ENCODE results near the gene SEMG1.

The SEMG1 gene, protein sequence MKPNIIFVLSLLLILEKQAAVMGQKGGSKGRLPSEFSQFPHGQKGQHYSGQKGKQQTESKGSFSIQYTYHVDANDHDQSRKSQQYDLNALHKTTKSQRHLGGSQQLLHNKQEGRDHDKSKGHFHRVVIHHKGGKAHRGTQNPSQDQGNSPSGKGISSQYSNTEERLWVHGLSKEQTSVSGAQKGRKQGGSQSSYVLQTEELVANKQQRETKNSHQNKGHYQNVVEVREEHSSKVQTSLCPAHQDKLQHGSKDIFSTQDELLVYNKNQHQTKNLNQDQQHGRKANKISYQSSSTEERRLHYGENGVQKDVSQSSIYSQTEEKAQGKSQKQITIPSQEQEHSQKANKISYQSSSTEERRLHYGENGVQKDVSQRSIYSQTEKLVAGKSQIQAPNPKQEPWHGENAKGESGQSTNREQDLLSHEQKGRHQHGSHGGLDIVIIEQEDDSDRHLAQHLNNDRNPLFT

DNA sequence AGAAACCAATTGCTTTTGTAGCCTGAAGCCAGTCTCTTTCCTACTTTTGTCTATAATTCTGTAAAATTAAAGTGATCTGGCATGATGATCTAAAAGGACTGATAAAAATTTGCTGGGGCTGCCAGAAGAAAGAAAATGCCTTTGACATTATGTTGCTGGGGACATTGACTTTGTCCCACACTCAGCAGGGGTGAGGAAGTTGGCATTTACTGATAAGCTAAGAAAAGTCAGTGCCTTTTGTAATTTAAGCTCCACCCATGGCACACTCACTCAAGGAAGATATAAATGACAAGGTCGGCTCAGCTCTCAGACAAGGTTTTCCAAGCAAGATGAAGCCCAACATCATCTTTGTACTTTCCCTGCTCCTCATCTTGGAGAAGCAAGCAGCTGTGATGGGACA lies at the start of gene SEMG1:
Gene SEMG1 (plus strand): TSS at position 309 of the 400 bp plus-strand sequence. CDS start 21 bp downstream, at position 330.
- in situ Hi-C loops (cut with MboI; ENCODE audit: low sequenced_read_pairs): no loop called here

- in situ Hi-C loops (cut with MboI; ENCODE audit: low sequenced_read_pairs): no loop called here
These were observed 48.9 kb upstream of the SEMG1 start for GRCh38 chr20:45157962-45158361.

- in situ Hi-C loops (cut with MboI; ENCODE audit: low sequenced_read_pairs): no loop called here
These were observed 43.6 kb upstream of the SEMG1 start for GRCh38 chr20:45163083-45163803.

DNA sequence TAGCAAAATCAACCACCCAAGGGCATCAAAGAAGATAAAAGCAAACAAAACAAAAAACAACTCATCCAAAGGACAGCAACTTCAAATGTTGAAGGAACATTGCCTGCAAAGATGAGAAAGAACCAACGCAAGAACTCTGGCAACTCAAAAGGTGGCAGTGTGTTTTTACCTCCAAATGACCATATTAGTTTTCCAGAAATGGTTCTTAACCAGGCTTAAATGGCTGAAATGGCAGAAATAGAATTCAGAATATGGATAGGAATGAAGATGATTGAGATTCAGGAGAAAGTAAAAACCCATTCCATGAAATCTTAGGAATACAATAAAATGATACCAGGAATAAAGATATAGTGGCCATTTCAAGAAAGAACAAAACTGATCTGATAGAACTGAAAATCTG lies 41.9 kb upstream of the SEMG1 start:
- in situ Hi-C loops (cut with MboI; ENCODE audit: low sequenced_read_pairs): no loop called here

GRCh38 chr20:45173522-45173921 lies 33.3 kb upstream of the SEMG1 start:
- in situ Hi-C loops (cut with MboI; ENCODE audit: low sequenced_read_pairs): no loop called here

DNA sequence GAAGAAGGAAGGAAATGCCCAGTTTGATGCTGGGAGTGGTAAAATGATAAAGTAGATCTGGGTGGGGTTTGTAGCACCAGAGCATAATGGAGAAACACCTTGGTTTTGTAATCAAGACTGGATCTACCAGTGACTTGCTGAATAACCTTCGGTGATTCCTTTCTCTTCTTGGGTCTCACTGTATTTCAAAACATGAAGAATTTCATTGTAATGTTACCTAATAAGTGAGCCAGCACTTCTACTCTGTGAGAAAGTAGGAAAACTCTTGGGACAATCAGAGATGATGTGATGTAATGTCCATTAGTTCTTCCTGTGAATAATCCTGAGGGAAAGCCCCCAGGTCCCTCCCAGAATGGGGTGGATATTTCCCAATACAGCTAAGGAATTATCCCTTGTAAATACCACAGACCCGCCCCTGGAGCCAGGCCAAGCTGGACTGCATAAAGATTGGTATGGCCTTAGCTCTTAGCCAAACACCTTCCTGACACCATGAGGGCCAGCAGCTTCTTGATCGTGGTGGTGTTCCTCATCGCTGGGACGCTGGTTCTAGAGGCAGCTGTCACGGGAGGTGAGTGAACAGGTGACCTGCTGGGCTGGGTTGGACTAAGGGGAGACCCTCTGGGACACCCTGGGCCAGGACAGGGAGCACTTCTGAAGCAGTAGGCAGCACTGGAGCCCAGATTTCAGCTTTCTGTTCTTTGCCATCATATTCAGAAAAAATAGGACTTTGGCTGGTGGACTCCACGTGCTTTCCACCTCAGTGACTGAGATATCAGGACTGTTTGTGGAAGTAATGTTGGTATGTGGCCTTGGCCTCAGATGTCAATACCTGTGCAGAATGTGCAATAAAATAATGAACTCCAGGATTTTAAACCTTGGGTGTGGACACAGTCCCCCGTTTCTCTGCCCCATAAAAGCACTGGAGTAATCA lies 32.1 kb upstream of the SEMG1 start, which contains the start of gene PI3:
Gene PI3 (plus strand): TSS at position 469 of the 931 bp plus-strand sequence. CDS start 21 bp downstream, at position 490.
- in situ Hi-C loops (cut with MboI; ENCODE audit: low sequenced_read_pairs): no loop called here

GRCh38 chr20:45176526-45177267 lies 30.1 kb upstream of the SEMG1 start:
- in situ Hi-C loops (cut with MboI; ENCODE audit: low sequenced_read_pairs): no loop called here

GRCh38 chr20:45179166-45179565 lies 27.7 kb upstream of the SEMG1 start:
- in situ Hi-C loops (cut with MboI; ENCODE audit: low sequenced_read_pairs): no loop called here

- in situ Hi-C loops (cut with MboI; ENCODE audit: low sequenced_read_pairs): no loop called here
These were observed 25.2 kb upstream of the SEMG1 start for GRCh38 chr20:45181639-45182038.

DNA sequence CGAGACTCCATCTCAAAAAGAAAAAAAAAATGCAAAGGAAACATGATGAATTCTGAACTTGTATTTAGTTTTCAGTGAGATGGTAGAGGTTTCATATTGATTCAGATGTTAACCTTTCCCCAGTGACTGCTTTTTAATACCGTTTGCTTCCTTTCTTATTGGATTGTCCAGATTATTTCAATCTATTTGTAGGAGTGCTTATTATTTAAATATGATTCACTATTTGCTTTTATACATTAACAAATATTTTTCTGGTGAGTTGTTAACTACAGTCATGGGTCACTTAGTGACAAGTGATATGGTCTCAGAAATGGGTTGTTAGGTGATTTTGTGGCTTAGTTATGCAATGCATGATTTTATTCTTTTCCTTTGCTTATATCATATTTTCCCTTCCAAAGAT lies 23.7 kb upstream of the SEMG1 start:
- in situ Hi-C loops (cut with MboI; ENCODE audit: low sequenced_read_pairs): no loop called here

- in situ Hi-C loops (cut with MboI; ENCODE audit: low sequenced_read_pairs): no loop called here
These were observed 19.1 kb upstream of the SEMG1 start for GRCh38 chr20:45187693-45188092.

GRCh38 chr20:45189067-45189609 lies 17.7 kb upstream of the SEMG1 start:
- in situ Hi-C loops (cut with MboI; ENCODE audit: low sequenced_read_pairs): no loop called here

DNA sequence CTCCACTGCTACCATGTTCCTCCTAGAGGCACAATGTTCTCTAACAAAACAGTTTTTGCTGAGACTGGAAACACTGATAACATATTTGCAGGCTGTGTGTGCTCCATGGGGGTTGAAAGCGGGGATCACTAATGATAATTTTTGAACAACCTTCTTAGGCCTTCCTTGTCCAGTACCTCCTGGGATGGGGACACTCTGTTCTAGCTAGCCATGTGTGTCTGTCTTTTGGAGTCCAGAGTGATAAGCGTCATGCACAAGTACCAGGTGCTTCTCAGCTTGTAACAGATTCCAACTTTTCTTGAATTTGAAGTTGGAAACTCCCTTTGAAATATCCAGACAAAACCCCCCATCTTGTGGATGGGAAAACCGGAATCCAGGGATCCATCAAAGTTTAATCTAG lies 17.0 kb upstream of the SEMG1 start:
- in situ Hi-C loops (cut with MboI; ENCODE audit: low sequenced_read_pairs): no loop called here

DNA sequence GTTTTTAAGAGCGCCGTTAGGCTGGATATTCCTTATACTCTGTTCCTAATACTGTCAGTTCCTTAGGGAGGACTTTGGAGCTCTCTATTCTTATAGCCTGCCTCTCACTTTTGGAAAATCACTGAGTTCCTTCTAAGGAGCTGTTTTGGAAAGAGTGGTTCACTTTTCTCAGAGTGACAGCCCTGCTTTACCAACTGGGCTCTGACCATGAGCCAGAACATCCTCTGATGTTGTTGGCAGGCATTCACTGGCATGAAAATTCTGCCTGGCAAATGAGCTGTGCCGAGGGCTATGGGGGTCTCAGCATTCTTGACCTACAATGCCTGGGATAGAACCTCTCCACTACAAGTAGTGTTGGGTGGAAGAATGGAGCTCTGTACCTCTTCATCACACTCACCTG lies 14.9 kb upstream of the SEMG1 start:
- in situ Hi-C loops (cut with MboI; ENCODE audit: low sequenced_read_pairs): no loop called here

DNA sequence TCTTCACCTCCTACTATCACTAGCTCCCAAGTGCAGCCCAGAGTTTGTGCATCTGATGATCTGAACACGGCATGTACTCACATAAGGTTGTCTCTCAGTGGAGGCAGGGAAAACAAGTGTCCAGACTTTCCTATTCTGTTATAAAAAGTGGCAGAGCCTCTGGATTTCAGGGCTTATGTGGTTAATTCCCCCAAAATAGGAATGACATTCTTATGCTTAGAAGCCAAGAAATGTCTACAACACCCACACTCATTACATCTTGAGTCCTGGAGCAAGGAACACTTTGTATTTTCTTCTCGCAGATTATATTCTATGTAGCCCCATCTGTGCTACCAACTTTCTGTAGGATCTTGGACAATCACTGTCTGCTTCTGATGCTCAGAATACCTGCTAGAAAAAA lies 13.5 kb upstream of the SEMG1 start:
- in situ Hi-C loops (cut with MboI; ENCODE audit: low sequenced_read_pairs): no loop called here

- in situ Hi-C loops (cut with MboI; ENCODE audit: low sequenced_read_pairs): no loop called here
These were observed 3.1 kb downstream of the SEMG1 start for GRCh38 chr20:45209924-45210323.

GRCh38 chr20:45211569-45212474 lies 5.0 kb downstream of the SEMG1 start:
- in situ Hi-C loops (cut with MboI; ENCODE audit: low sequenced_read_pairs): no loop called here

- in situ Hi-C loops (cut with MboI; ENCODE audit: low sequenced_read_pairs): no loop called here
These were observed 6.0 kb downstream of the SEMG1 start for GRCh38 chr20:45212836-45213235.

GRCh38 chr20:45218124-45218523 lies 11.3 kb downstream of the SEMG1 start:
- in situ Hi-C loops (cut with MboI; ENCODE audit: low sequenced_read_pairs): no loop called here
